ENCODE results near the gene UNC5C.

Gene UNC5C

DNA sequence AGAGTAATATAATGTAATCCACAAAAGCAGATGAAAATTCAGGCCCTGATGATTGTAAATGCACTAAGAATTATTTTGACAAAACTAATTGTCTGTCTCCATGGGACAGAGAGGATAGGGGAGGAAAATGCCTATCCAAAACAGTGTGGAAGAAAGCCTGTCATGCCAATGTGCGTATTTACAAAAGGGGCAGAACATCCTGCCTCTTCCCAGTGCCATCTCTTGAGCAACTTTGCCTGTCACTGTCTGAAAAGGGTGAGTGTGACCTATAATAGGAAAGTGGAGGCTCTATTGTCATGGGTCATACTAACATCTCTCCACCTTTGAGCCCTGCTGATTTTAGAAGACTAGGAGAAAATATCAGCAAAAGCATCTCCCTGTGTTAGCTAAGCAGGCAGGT, 264.1 kb downstream of the UNC5C start:
- no peak overlapping the region for H3K4me3 ChIP-seq (ENCODE audit: control insufficient read depth, low read depth, low read length)
- DNase-seq (ENCODE audit: low read depth), result no peak
- TF ChIP-seq CTCF (conservative IDR thresholded peaks at IDR 0.05; ENCODE audit: control insufficient read depth, insufficient read depth, low read depth, low read length), result no peak

DNA sequence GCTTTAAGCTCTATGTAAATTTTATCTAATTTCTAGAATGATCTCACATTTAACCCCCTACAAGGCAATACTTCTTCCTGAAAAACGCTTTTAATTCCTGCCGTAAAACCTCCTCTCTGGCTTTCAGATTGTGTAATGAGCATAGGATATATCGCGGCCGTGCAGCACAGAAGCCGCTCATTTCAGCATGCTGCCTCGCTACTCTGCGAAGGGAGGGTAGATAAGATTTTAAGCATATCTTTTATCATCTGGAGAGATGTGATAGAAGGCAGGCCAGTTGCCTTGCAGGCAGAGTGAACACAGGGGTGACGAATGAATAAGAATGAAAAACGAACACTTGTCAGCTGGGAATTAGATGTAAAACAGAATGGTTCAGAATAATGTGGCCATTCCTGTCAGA, 265.5 kb downstream of the UNC5C start:
- no peak for DNase-seq (ENCODE audit: low read depth)
- no peak for TF ChIP-seq CTCF (conservative IDR thresholded peaks at IDR 0.05; ENCODE audit: control insufficient read depth, insufficient read depth, low read depth, low read length)
- no peak overlapping the region for H3K4me3 ChIP-seq (ENCODE audit: control insufficient read depth, low read depth, low read length)

DNA sequence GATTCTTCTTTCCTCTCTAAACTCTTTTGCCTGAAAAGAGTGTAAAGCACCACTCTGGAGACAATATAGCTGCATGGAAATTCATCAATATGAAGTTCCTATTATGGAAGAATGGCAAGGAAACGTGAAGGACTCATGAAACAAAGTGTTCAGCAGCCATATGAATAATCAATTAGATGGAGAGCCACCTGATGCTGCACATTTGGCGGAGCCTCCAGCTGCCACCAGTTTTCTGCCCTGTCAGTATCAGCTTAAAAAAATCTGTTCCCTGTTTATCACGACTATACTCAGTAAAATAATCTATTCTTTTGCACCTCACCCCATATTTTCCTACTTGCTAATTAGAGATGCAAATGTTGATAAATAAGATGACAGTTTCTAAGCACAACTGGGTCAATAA, 276.0 kb downstream of the UNC5C start:
- H3K4me3 ChIP-seq (ENCODE audit: control insufficient read depth, low read depth, low read length), result no peak overlapping the region
- no peak for DNase-seq (ENCODE audit: low read depth)
- TF ChIP-seq CTCF (conservative IDR thresholded peaks at IDR 0.05; ENCODE audit: control insufficient read depth, insufficient read depth, low read depth, low read length), result no peak

DNA sequence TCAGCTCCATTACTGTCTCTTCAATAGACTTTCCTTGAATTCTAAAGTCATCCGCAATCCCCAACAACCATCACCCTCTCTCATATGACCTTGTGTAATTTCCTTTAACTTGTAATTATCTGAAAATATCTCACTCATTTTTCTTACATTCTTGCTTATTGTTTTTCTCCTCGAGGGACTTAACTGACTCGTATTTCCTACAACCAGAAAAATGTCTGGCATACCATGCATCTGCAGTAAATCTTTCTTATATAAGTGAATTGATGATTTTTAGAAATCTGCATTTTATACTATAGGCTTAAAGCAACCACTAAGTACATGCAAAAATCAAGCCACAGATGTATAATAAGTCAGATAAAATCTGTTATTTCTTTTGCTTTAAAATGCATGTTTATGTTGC, 276.7 kb downstream of the UNC5C start:
- DNase-seq (ENCODE audit: low read depth), result no peak
- H3K4me3 ChIP-seq (ENCODE audit: control insufficient read depth, low read depth, low read length), result no peak overlapping the region
- TF ChIP-seq CTCF (conservative IDR thresholded peaks at IDR 0.05; ENCODE audit: control insufficient read depth, insufficient read depth, low read depth, low read length), result no peak

GRCh38 chr4:95268819-95269565, 279.8 kb downstream of the UNC5C start:
- no peak for TF ChIP-seq CTCF (conservative IDR thresholded peaks at IDR 0.05; ENCODE audit: control insufficient read depth, insufficient read depth, low read depth, low read length)
- H3K4me3 ChIP-seq (ENCODE audit: control insufficient read depth, low read depth, low read length), result no peak overlapping the region
- DNase-seq (ENCODE audit: low read depth), result peak; percentile 20

DNA sequence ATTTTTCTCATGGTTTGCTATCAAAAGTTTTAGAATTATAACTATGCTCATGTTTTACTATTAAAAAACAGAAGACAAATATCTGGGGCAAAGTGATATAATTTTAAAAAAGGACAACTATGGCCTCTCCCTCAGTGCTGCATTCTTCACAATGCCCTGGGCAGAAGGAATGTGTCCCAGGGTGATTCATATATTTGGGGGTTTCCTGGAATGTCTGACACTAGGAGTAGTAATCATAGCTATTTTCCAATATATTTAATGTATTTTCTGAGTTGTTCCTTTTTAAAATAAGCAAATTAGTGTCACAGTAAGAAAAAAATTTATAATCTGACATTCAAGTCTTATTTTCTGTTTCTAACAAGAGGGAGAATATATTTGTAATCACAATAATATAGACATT, 281.7 kb downstream of the UNC5C start:
- no peak for TF ChIP-seq CTCF (conservative IDR thresholded peaks at IDR 0.05; ENCODE audit: control insufficient read depth, insufficient read depth, low read depth, low read length)
- no peak overlapping the region for H3K4me3 ChIP-seq (ENCODE audit: control insufficient read depth, low read depth, low read length)
- DNase-seq (ENCODE audit: low read depth), result peak; percentile 6
